Measurements from ENCODE around the gene VASH2.

DNA sequence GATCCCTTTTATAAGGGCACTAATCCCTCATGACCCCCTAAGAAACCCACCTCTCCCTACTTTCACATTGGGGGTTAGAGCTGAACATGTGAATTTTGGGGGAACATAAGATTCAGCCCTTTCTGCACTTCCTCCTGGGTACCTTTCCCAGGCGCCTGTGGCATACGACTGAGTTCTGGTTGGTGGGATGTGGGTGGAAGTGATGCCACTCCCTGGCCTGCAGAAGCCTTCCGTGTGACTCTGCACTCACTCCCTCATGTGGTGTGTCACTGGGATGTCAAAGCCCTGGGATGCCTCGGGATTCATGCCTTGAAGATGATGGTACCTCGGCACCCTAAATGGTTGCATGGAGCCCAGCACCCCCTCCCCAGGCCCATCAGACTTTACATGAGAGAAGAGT, 28.3 kb upstream of the VASH2 start:
- TF ChIP-seq, protein P1, sequence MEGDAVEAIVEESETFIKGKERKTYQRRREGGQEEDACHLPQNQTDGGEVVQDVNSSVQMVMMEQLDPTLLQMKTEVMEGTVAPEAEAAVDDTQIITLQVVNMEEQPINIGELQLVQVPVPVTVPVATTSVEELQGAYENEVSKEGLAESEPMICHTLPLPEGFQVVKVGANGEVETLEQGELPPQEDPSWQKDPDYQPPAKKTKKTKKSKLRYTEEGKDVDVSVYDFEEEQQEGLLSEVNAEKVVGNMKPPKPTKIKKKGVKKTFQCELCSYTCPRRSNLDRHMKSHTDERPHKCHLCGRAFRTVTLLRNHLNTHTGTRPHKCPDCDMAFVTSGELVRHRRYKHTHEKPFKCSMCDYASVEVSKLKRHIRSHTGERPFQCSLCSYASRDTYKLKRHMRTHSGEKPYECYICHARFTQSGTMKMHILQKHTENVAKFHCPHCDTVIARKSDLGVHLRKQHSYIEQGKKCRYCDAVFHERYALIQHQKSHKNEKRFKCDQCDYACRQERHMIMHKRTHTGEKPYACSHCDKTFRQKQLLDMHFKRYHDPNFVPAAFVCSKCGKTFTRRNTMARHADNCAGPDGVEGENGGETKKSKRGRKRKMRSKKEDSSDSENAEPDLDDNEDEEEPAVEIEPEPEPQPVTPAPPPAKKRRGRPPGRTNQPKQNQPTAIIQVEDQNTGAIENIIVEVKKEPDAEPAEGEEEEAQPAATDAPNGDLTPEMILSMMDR (IDR thresholded peaks at IDR 0.05; ENCODE audit: insufficient read depth, low read length, poor library complexity, severe bottlenecking): no peak
- no peak for TF ChIP-seq EZH2phosphoT487 (conservative IDR thresholded peaks at IDR 0.05; ENCODE audit: low read length)
